NB4 (cell line): ENCODE data around the gene H6PD.

ENCODE experiments used
- MYC ChIP-seq: IDR thresholded peaks from 2 replicates; pipeline ENCODE4 v1.6.1; 2011; ENCODE audit warnings: low read depth, low read length
- POLR2A ChIP-seq: IDR thresholded peaks from 2 replicates; pipeline ENCODE4 v1.6.1; 2011; ENCODE audit warnings: mild to moderate bottlenecking; ENCODE audit not compliant: insufficient read length; ENCODE audit errors: extremely low read depth
- TF ChIP-seq, protein P1 (sequence below): IDR thresholded peaks from one replicate; pipeline ENCODE4 v1.5.1; 2012; ENCODE audit warnings: low read depth, low read length
- TF ChIP-seq, protein P2 (sequence below): IDR thresholded peaks from 2 replicates; pipeline ENCODE4 v1.6.1; 2011; ENCODE audit warnings: low read depth, low read length

DNA sequence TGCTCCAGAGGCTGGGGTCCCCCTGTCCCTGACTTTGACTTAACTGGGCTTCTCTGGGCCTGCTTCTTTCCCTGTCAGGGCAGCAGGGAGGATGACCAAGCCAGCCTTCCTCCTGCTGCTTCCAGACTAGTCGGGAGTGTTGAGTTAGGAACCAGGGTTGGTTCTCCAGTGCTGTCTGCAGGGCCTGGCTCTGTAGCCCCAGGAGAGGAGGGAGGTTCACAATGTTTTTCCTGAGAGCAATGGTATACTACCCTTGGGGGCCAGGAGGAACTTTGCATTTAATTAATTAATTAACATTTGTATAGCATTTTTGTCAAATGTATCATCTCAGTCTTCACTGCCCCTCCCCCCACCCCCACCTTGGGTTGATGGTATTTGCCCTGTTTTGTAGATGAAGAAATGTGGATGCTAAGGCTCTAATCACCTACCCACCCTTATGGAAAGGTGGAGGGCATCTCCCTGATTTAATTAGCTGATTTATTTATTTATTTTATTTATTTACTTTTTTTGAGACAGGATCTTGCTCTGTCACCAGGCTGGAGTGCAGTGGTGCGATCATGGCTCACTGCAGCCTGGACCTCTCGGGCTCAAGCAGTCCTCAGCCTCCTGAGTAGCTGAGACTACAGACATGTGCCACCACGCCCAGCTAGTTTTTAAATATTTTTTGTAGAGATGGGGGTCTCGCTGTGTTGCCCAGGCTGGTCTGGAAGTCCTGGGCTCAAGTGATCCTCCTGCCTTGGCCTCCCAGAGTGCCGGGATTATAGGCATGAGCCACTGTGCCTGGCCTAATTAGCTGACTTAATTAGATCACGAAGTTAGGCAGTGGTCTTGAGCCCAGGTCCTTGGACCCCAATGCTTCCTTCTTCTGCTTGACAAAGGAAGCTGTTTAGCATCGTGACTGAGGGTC, 6.6 kb downstream of the H6PD start:
- TF ChIP-seq POLR2A = no peak
- TF ChIP-seq, protein P1, sequence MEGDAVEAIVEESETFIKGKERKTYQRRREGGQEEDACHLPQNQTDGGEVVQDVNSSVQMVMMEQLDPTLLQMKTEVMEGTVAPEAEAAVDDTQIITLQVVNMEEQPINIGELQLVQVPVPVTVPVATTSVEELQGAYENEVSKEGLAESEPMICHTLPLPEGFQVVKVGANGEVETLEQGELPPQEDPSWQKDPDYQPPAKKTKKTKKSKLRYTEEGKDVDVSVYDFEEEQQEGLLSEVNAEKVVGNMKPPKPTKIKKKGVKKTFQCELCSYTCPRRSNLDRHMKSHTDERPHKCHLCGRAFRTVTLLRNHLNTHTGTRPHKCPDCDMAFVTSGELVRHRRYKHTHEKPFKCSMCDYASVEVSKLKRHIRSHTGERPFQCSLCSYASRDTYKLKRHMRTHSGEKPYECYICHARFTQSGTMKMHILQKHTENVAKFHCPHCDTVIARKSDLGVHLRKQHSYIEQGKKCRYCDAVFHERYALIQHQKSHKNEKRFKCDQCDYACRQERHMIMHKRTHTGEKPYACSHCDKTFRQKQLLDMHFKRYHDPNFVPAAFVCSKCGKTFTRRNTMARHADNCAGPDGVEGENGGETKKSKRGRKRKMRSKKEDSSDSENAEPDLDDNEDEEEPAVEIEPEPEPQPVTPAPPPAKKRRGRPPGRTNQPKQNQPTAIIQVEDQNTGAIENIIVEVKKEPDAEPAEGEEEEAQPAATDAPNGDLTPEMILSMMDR = no peak
- TF ChIP-seq, protein P2, sequence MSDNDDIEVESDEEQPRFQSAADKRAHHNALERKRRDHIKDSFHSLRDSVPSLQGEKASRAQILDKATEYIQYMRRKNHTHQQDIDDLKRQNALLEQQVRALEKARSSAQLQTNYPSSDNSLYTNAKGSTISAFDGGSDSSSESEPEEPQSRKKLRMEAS = no peak
- TF ChIP-seq MYC = no peak
